ENCODE measurements around the gene PPP2R5B. TPM values are rescaled to one million over a fixed set of nuclear protein-coding genes. Genes with fewer than 3 reads are reported as not detected.

PPP2R5B gene
- total RNA-seq, 2 experiments from 2014 or later, result 20.2 to 21.2 TPM

- Mint-ChIP-seq H3K36me3 (ENCODE audit: low read depth) (peaks cover 5% of the 10 kb centered on the region), H3K9me3 (no peaks in the 10 kb centered on the region), H3K27ac (no peak overlapping the region), H3K27me3 (no peaks in the 10 kb centered on the region), H3K4me3 (no peak overlapping the region), H3K4me1 (ENCODE audit: low read depth) (peaks cover 5% of the 10 kb centered on the region)
- ChIA-PET CTCF (no interaction called here), POLR2A (interaction anchor here (1.1 kb wide), 1 partner anchor 11 kb away, joined by 3 read pairs; no protein-coding TSS in a partner anchor)
- ATAC-seq (no peak), DNase-seq (no peak)
- TF ChIP-seq, protein P1, sequence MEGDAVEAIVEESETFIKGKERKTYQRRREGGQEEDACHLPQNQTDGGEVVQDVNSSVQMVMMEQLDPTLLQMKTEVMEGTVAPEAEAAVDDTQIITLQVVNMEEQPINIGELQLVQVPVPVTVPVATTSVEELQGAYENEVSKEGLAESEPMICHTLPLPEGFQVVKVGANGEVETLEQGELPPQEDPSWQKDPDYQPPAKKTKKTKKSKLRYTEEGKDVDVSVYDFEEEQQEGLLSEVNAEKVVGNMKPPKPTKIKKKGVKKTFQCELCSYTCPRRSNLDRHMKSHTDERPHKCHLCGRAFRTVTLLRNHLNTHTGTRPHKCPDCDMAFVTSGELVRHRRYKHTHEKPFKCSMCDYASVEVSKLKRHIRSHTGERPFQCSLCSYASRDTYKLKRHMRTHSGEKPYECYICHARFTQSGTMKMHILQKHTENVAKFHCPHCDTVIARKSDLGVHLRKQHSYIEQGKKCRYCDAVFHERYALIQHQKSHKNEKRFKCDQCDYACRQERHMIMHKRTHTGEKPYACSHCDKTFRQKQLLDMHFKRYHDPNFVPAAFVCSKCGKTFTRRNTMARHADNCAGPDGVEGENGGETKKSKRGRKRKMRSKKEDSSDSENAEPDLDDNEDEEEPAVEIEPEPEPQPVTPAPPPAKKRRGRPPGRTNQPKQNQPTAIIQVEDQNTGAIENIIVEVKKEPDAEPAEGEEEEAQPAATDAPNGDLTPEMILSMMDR (IDR thresholded peaks at IDR 0.05), result no peak
- intact Hi-C loops (cut with micrococcal nuclease), result no loop called here
Observed at GRCh38 chr11:64910451-64911093, 13.9 kb upstream of the PPP2R5B start.

- no peak overlapping the region for H3K4me3 Mint-ChIP-seq
- no peak for ATAC-seq
- TF ChIP-seq, protein P1 (IDR thresholded peaks at IDR 0.05), result no peak
- peaks cover 10% of the 10 kb centered on the region for H3K4me1 Mint-ChIP-seq (ENCODE audit: low read depth)
- H3K27ac Mint-ChIP-seq, result no peak overlapping the region
- CTCF ChIA-PET, result interaction anchor here (1.7 kb wide), 1 partner anchor 16 kb away, joined by 5 read pairs; no protein-coding TSS in a partner anchor
- POLR2A ChIA-PET, result interaction anchor here (1.1 kb wide), 1 partner anchor 11 kb away, joined by 3 read pairs; no protein-coding TSS in a partner anchor
- no peak for DNase-seq
- no peaks in the 10 kb centered on the region for H3K27me3 Mint-ChIP-seq
- no peaks in the 10 kb centered on the region for H3K9me3 Mint-ChIP-seq
- intact Hi-C loops (cut with micrococcal nuclease), result no loop called here
- H3K36me3 Mint-ChIP-seq (ENCODE audit: low read depth), result peaks cover 5% of the 10 kb centered on the region
Observed at GRCh38 chr11:64911142-64911541, 13.3 kb upstream of the PPP2R5B start.

GRCh38 chr11:64911689-64912088 is 12.8 kb upstream of the PPP2R5B start:
- no peaks in the 10 kb centered on the region for H3K9me3 Mint-ChIP-seq
- H3K36me3 Mint-ChIP-seq (ENCODE audit: low read depth), result peaks cover 4% of the 10 kb centered on the region
- no peak for ATAC-seq
- H3K27ac Mint-ChIP-seq, result no peak overlapping the region
- no peak overlapping the region for H3K4me3 Mint-ChIP-seq
- DNase-seq, result no peak
- intact Hi-C loops (cut with micrococcal nuclease), result no loop called here
- POLR2A ChIA-PET, result interaction anchor here (1.1 kb wide), 1 partner anchor 12 kb away, joined by 3 read pairs; no protein-coding TSS in a partner anchor
- CTCF ChIA-PET, result interaction anchor here (0.8 to 1.7 kb wide), 3 partner anchors 17 to 65 kb away, joined by 3 to 5 read pairs (median 4); no protein-coding TSS in a partner anchor
- H3K27me3 Mint-ChIP-seq, result no peaks in the 10 kb centered on the region
- TF ChIP-seq, protein P1 (IDR thresholded peaks at IDR 0.05), result no peak
- H3K4me1 Mint-ChIP-seq (ENCODE audit: low read depth), result peaks cover 13% of the 10 kb centered on the region

GRCh38 chr11:64913171-64913727 is 11.2 kb upstream of the PPP2R5B start:
- Mint-ChIP-seq H3K36me3 (ENCODE audit: low read depth) (peaks cover 4% of the 10 kb centered on the region), H3K27me3 (no peaks in the 10 kb centered on the region), H3K27ac (no peak overlapping the region), H3K4me1 (ENCODE audit: low read depth) (peaks cover 23% of the 10 kb centered on the region), H3K9me3 (no peaks in the 10 kb centered on the region), H3K4me3 (no peak overlapping the region)
- no peak for DNase-seq
- ChIA-PET CTCF (interaction anchor here (1.1 kb wide), 1 partner anchor 66 kb away, joined by 3 read pairs; no protein-coding TSS in a partner anchor), POLR2A (no interaction called here)
- TF ChIP-seq, protein P1 (IDR thresholded peaks at IDR 0.05), result no peak
- no peak for ATAC-seq
- intact Hi-C loops (cut with micrococcal nuclease), result no loop called here

DNA sequence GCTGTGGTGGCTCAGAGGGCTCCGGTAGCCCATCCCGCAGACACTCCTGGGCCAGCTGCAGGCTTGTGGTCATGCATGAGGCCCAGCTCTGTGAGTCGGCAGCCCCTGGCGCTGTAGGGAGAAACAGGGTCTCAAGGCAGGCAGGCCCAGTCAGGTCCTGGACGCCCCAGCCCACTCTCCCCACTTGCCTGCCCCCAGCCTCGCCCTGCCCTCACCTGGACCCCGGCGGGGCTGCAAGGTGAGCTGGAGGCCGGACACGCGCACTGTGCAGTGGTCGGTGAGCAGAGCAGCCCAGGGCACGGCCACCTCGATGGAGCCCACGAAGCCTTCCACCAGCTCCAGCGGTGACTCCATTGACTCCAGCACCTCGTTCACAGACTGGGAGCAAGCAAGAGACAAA is 10.4 kb upstream of the PPP2R5B start:
- Mint-ChIP-seq H3K27ac (no peak overlapping the region), H3K4me1 (ENCODE audit: low read depth) (peaks cover 23% of the 10 kb centered on the region), H3K9me3 (no peaks in the 10 kb centered on the region), H3K27me3 (no peaks in the 10 kb centered on the region), H3K36me3 (ENCODE audit: low read depth) (peaks cover 4% of the 10 kb centered on the region), H3K4me3 (no peak overlapping the region)
- intact Hi-C loops (cut with micrococcal nuclease), result no loop called here
- ChIA-PET CTCF (interaction anchor here (1.1 kb wide), 1 partner anchor 66 kb away, joined by 3 read pairs; no protein-coding TSS in a partner anchor), POLR2A (interaction anchor here (0.5 to 0.6 kb wide), 2 partner anchors 10 to 12 kb away, joined by 3 read pairs; partner anchors contain the start of gene PPP2R5B)
- ATAC-seq (no peak), DNase-seq (no peak)
- TF ChIP-seq, protein P1 (IDR thresholded peaks at IDR 0.05), result no peak
